GM21786 (cell line): ENCODE measurements around the gene ZNF608.

Experiments used
- ATAC-seq: cut with Tn5 transposase; IDR thresholded peaks from one replicate; pipeline ENCODE4 v1.9.1; 2021; ENCODE audit not compliant: unreplicated experiment

ZNF608 gene

GRCh38 chr5:124697501-124697900 is 48.9 kb downstream of the ZNF608 start:
- ATAC-seq: no peak

GRCh38 chr5:124696898-124697297 is 49.5 kb downstream of the ZNF608 start:
- no peak for ATAC-seq
